GM19463 (cell line): ENCODE measurements around the gene PKHD1.

Experiments
- ATAC-seq: cut with Tn5 transposase; IDR thresholded peaks from one replicate; pipeline ENCODE4 v1.9.1; 2021; ENCODE audit warnings: mild to moderate bottlenecking, moderate library complexity; ENCODE audit not compliant: unreplicated experiment

The PKHD1 gene

DNA sequence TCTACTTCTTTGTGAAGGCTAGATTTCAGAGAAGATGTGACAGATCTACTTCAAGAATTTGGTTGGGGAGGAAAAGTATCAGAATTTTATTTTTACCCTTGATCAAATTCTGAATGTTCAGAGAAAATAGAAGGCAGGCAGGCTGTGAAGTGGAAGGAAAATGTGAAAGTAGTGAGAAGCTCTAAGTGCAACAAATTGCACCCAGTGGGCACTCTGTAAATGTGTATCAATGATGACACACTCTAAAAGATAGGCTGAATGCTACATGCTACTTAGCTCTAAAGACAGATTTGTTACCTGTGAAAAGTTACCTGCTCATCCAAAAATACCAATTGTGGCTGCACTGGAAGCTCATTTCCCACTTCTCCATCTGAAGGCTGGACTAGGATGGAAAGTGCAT, 438.6 kb downstream of the PKHD1 start:
- no peak for ATAC-seq

DNA sequence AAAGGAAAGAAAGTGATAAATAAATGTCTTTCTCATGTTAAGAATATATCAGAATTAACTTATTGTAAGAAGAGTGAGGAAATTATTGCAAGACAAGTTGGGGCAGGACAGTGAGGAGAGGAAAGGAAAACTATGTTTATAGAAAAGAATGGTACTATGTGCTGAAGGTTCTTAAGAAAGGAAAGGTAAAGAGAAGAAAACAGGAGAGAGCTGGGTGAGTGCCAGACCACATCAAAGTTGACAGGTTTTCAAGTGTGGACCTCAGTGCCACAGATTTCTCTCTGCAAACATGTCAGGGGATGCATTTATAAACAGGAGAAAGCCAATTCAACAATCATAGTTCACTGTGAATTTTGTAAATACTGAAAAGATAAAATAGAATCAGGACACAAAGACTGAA, 439.2 kb downstream of the PKHD1 start:
- no peak for ATAC-seq

DNA sequence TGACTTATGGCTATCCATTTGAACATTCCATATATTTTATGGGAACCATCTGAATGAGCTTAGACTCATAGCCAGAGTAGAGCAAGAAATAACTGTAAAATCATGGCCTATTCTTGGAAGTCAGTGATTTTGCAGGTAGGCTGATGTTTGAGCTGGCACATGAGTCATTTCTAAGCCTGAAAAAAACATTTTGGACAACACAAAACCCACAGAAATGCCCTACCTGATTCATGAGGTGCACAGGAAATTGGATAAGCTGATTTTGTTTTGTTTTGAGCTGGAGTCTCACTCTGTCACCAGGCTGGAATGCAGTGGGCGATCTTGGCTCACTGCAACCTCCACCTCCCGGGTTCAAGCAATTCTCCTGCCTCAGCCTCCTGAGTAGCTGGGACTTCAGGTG, 443.0 kb downstream of the PKHD1 start:
- ATAC-seq, result no peak

DNA sequence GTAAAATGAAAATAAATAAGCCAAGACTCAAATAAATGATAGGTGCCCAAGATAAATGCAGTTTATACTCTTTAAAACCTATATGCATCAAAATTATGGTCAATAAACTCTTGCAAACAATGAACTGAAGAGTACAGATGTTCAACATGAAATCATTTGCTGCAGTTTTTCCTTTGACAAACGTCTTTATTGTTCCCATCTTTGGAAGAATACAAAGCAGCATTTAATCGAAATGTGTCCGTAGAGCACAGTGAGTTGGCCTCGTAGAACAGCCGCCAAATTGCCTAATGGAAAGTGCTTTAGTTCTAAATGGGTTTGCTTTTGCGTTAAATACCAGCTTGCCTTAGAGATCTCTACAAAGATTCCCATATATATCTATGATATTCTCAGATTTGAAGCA, 447.4 kb downstream of the PKHD1 start:
- no peak for ATAC-seq

DNA sequence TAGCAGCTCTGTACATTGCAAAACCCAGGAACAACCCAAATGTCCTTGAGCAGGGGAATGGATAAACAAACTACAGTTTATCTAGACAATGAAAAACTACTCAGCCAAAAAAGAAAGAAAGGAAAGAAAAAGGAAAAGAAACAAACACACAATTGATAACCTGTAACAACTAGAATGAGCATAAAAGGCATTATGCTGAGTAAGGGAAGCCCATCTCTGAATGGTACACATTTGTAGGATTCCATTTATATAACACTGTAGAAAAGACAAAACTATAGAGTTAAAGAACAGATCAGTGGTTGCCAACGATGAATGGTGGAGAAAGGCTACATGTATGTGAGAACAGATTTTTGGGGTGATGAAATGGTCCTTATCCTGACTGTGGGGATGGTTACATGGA, 454.0 kb downstream of the PKHD1 start:
- ATAC-seq, result no peak

DNA sequence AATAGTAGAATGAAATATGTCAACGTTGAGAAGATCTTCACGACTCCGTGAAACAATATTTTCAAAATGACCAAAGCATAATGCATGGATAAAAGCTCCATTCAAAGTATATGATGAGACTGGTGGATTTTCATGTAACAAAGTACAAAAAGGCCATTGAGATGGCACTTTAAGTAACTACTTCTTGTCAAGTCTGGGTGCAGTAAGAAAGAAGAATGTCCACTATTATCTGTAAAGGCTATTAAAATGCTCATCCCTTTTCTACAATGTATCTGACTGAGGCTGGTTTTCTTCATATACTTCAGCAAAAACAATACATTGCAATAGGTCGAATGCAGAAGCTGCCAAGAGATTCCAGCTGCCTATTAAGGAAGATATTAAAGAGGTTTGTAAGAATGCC, 457.4 kb downstream of the PKHD1 start:
- no peak for ATAC-seq

DNA sequence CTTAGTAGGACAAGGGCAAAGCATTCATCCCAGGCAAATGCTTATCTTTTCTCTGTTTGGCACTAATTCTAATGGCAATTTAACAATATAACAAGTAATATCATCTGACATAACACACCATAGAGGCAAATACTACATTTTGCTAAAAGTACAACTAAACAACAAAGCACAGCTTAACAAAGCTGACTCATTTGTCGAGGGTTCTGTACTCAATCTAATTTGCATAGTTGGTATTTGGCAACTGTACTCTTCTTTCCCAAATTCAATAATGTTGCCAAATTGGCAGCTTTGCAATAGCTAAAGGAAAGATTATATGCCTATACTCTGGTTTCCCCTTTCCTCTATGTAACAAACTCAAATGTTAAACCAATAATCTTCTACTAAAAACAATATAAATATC, 461.0 kb downstream of the PKHD1 start:
- ATAC-seq, result no peak

DNA sequence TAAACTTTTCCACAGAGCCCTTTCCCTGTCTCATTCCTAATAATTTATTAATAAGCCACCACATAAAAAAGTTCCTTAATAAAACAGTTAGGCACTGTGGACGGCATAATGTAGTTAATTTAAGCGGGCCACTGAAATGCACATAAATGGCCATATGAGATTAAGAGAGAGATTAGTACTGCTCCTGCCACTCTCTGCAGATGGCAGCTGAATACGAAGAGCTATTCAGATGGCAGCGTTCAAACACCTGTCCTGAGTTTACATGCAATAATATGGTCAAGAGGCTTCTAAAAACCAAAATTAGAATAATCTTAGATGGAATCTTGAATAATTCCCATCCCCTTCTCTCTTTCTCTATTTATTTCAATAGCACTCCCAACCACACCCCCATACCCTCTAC, 461.8 kb downstream of the PKHD1 start:
- ATAC-seq, result no peak

DNA sequence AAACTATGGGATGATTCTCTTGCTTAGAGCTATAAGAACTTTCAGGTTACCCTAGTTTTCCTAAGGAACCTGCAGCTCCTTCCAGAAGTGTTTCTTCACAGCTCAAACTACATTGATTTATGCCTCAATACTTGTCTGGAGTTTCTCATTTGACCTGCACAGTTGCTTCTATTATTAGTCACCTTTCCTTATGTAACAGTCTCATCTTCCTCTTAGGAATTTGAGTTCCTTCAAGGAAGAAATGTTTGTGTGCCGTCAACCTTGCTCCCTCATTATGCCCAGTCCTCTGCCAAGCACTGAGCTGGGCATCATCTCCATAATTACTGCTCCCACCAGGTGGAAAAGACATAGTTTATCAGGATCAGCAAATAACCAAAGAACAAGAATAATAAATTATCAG, 466.4 kb downstream of the PKHD1 start:
- ATAC-seq, result no peak

DNA sequence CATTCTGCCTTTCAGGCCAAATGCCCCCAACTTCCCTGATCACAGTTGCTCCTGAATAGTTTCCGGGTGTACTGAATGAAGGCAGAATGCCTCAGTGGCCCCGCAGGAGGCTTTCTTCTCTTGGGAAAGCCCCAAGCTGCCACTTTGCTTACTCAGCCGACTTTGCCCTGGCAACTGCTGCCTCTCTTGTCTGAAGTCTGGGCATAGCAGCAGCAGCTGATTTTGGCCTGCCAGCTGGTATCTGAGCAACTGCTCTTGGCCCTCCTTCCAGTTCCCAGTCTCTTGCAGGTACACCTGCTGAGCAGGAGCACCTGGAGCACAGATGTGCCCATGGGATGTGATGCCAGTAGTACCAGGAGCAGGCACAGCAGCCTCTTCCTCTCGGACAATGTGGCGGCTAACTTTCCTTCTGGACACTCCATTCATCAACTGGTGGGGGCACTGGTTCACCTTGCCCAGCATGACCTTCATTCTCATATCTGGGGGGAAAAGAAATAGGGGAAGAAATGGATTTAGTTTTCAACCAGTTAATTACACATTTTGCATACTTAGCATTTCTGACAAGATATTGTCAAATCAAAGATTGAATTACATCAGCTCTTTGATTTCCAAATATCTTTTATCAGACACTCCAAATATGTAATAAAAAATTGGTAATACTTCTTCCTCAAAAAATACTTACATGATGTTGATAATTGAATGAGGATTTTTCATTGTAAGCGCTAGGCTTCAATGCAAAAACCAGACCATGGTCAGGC, 468.2 kb downstream of the PKHD1 start:
- ATAC-seq, result no peak

DNA sequence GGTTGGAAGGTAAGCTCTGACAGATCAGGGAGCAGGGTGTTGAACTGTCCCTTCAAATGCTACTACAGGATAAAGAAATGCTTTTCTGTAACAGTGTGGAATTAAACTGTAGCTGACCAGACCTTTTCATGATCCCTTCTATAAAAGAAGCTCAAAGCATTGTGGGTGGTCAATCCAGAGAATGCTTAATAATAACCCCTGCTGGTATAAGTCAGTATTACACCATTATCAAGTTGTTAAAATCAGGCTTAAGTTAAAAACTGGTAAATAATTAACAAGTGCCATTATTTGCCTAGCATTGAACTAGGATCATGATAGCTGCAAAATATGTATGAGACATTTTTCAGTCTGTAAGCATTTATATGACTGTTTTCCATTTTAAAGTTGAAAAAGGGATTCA, 468.9 kb downstream of the PKHD1 start:
- ATAC-seq, result no peak

DNA sequence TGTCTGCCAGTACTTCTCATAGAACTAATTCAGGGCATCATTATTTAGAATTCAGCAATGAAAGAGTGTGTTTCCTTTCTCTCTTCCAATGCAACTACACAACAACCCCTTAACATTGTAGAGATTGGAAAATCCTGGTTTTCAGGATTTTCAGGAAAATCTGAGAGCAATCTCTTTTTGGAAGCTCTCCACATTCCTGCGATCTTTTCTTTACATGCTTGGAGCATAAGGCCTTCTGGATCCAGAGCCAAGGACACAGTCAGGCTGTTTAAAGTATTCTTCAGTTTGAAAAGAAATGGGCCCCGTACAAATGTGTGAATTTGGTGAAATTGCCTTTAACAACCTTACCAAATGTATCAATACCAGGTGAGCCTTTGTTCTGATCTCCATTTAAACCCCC, 469.7 kb downstream of the PKHD1 start:
- no peak for ATAC-seq

DNA sequence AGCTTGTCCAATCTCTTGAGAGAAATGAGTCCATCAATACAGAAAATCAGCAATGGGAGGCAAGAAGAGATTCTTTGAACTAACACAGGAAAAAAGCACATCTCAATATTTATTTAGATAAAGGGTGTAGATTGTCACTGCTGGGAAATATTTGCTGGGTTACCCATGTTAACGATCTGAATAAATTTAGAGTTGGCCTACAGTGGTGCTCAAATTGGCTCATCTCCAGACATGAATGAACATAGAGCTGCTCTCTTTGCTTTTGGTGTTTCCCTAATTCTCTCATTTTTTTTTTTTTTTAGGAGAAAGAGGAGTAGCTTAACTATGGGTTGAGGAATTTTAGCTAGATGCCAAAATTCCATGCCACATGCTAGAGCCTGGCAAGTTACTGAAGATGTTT, 471.2 kb downstream of the PKHD1 start:
- no peak for ATAC-seq

DNA sequence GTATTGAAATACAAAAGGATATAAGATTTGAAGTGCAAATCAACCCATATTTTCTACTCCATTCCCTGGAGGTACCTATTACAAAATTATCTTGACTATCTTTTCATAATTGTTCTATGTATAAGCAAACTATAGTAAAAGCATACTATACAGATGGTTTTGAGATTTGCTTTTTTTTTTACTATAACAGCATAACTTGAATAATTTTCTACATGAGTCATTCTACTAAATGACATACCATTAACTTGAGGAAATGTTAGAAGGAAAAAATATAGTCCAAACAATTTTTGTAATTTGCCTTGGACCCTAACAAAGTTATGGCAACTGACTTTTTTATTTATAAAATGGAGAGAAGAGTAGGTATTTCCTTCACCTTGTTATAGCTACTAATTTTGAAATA, 472.7 kb downstream of the PKHD1 start:
- ATAC-seq, result no peak

DNA sequence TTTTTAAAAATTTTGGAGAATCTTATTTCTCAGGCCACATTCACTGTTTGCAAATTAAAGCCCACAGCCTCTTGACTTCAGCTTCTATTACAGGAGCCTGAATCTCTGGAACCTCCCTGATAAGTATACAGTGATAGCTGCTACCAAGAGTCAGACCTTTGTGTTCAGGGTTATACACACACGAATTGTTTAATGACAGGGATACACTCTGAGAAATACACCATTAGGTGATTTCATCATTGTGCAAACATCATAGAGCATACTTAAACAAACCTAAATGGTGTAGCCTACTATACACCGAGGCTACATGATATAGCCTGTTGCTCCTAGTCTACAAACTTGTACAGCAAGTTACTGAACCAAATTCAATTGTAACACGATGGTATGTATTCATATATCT, 473.9 kb downstream of the PKHD1 start:
- no peak for ATAC-seq

DNA sequence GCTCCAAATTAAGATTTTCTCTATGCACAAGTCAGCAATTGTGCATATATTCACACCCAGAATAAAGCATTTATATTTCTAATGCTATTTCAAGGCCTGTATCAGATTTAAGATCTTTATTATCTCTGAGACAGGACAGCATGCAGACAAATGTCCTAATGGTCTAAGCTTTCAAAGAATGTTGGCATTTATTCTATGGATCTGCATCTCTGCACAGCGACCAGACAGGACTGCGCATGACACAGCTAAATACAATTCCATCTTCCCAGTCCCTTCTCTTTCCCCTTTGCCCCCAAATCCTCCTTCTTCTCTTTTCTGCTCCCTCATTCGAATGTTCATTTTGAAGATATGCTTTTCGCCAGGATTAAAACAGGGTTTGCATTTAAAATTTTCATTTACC, 478.5 kb downstream of the PKHD1 start:
- no peak for ATAC-seq

DNA sequence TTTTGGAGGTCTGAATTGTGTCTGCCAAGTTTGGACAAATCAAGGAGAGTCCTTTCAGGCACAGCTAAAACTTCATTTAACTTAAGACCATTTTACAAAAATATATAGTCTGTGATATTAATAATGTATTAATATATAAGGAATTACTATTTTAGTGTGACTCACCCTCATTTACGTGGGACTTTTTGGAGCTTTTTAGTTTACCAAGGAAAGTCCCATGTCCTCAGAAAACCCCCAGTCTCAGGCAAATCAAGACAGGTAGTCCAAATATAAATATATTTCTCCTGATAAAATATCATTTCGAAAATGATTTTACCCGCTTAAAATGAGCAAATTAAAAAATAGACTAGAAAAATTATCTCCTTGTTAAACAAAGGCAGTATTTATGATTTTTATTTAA, 479.0 kb downstream of the PKHD1 start:
- ATAC-seq, result no peak

DNA sequence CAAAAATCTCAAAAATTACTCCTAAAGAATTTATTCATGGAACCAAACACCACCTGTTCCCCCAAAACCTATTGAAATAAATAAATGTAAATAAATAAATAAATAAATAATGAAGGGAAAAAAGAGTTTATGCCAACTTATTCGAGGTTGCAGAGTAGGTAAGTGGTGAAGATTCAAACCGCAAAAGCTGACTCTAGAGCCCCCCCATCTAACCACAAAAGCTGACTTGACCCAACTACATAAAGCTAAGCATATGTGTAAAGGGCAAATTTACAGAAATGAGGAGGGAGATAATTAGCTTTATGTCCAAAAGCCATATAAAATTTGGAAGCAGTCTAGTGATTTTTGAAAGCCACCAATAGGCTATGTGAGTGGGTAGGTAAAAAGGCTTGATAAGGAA, 486.9 kb downstream of the PKHD1 start:
- ATAC-seq, result no peak

DNA sequence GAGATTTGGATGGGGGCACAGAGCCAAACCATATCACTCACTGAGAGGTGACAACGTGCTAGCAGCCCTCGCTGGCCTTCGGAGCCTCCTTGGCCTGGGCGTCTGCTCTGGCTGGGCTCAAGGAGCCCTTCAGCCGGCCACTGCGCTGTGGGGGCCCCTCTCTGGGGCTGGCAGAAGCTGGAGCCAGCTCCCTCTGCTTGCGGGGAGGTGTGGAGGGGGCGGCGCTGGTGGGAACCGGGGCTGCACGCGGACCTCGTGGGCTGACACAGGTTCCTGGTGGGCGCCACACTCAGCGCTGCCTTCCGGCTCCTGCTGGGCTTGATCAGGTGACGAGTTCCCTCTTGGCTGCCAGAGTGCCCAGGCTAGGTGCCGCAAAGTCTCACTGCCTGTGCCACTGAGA, 489.2 kb downstream of the PKHD1 start:
- ATAC-seq, result no peak

DNA sequence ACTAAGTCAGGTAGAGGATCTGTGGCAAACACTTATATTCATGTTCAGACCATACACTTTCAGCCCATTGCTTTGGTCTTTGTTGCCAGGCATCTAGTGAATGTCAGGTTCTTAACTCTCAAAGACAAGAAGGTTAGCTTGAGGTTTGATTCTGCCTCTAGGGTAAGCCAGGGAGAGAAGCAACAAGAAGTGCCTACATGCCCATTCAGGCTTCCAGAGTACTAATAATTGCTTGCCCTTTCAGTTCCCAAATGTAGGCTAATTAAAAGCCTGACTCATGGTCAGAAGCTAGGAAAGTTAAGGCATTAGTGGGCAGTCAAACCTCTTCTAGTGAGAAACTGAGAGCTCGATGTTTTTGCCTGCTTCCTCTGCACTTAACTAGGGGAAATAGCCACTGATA, 492.4 kb downstream of the PKHD1 start:
- no peak for ATAC-seq

DNA sequence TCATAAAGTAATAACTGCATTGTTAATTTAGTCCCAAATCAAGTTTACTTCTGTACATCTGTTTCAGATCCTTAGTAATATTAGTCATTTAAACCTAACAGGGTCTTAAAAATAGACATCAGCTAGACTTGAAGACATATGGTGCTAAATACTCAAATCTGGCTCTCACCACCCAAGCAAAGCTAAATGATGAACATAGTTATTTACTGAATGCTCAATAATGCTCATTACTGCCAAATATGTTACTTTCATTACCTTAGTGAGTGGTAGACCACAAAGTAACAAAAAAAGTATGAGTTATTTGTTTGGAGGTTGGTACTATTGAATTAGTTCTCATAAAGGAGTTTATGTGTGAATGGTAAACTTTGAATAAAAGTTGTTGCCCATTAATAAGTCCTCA, 502.1 kb downstream of the PKHD1 start:
- peak; percentile 56 for ATAC-seq

DNA sequence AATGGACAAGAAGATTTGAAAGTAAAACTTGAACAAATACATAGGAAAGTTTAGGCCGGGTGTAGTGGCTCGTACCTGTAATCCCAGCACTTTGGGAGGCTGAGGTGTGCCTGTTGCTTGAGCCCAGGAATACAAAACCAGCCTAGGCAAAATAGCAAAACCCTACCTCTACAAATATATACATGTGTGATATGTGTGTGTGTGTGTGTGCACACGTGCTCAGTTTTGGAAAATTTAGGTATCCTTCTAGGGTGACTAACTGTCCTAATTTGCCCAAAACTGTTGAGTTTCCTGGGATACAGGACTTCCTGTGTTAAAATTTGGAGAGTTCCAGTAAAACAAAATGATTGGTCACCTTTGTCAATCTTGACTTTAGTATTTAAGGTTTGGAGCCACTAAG, 503.2 kb downstream of the PKHD1 start:
- ATAC-seq, result no peak

DNA sequence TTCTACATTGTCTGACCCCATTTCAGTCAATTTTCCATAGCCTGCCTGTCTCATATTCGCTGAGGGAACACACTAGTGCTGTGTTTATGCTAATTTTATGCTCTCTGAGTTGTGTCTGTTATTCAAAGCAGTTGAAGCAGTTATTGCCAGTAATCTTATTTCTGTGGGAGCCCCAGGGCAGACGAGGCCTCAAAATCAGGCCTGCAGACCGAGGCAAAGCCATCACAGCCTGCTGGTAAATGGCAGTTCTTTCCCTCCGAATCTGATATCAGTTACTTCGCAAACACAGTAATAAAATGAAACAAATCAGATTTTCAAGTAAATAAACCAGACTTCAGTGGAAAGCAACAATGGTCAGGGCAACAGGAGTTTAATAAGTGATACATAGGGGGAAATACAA, 508.4 kb downstream of the PKHD1 start:
- no peak for ATAC-seq
